Measurements from ENCODE around the gene CACNA1B.

DNA sequence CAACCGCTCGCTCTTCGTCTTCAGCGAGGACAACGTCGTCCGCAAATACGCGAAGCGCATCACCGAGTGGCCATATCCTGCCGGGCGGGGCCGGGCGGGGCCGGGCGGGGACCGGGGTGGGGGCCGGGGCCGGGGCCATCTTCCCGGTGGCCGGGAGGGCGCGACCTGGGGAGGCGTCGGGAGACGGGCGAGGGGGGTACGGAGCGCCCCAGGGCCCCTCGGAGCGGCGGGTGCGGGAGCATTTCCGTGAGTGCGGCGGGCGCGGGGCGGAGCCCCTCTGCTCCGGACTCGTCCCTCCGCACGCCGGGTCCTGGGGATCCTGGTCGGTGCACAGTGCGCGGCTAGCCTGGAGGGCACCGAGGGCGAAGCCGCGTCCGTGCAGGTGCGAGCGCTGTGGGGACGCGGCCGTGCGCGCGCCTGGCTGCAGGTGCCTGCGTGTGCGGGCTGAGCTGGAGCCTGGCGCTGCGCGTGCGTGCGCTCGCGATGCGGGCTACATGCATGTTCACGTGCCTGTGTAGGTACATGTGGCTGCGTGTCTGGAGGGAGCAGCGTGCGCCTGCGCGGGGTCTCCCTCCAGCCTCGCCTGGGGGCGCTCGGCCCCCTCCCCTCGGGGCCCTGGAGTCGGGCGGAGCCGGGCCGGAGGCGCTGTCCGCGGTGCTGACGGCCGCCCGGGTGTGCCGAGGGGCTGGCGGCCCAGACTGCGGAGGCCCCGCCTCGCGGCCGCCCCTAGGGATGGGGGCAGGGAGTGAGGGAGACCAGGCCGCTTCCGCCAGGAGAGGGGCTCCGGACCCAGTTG, 762 bp downstream of the CACNA1B start:
- TF ChIP-seq SUZ12 (IDR thresholded peaks at IDR 0.05; ENCODE audit: extremely low read depth, insufficient read depth, insufficient read length) (no peak), YY1 (IDR thresholded peaks at IDR 0.05; ENCODE audit: insufficient read depth, insufficient read length) (no peak)
